WTC11 (cell line): ENCODE data around the gene TECRL. TPM values are rescaled to one million over a fixed set of nuclear protein-coding genes. Genes with fewer than 3 reads are reported as not detected.

Experiments
- ATAC-seq: fragments of 200-7000 bp; cut with Tn5 transposase; 2 replicates; pipeline ENCODE4 v1.10.0; 2021; ENCODE audit warnings: mild to moderate bottlenecking, moderate library complexity
- CTCF ChIA-PET: fragments of 300-600 bp; sonication (Branson Sonifier 250); formaldehyde crosslinking; loops from one replicate; lab custom pipeline; 2021; ENCODE audit warnings: antibody characterized with exemption; lab: Charles Lee
- POLR2A ChIA-PET: fragments of 350-600 bp; sonication (Branson Sonifier 250); formaldehyde crosslinking; loops from one replicate; lab custom pipeline; 2021; ENCODE audit warnings: antibody characterized with exemption; lab: Charles Lee
- DNase-seq: peaks from one replicate; pipeline ENCODE4 v3.0.0; 2021; ENCODE audit warnings: low spot score
- H3K27ac Mint-ChIP-seq: 2 replicates; pipeline ENCODE4 v1.8.0; 2021; ENCODE audit warnings: mixed read lengths
- H3K27me3 Mint-ChIP-seq: 2 replicates; pipeline ENCODE4 v1.8.0; 2021; ENCODE audit warnings: low read depth, mild to moderate bottlenecking, moderate library complexity, mixed read lengths
- H3K36me3 Mint-ChIP-seq: 2 replicates; pipeline ENCODE4 v1.8.0; 2021; ENCODE audit warnings: mixed read lengths
- H3K4me1 Mint-ChIP-seq: 2 replicates; pipeline ENCODE4 v1.8.0; 2022; ENCODE audit warnings: mixed read lengths
- H3K4me3 Mint-ChIP-seq: 2 replicates; pipeline ENCODE4 v1.8.0; 2021; ENCODE audit warnings: mild to moderate bottlenecking, moderate library complexity, mixed read lengths
- H3K9me3 Mint-ChIP-seq: 2 replicates; pipeline ENCODE4 v1.8.0; 2021; ENCODE audit warnings: mixed read lengths
- AFF4 ChIP-seq: sonication (generic); formaldehyde crosslinking; IDR thresholded peaks from 2 replicates; pipeline ENCODE4 v1.8.1; 2023; ENCODE audit warnings: mild to moderate bottlenecking, missing genetic modification reagents, borderline replicate concordance
- CDX4 ChIP-seq: fragments of 250-450 bp; sonication (Bioruptor Pico); IDR thresholded peaks from 2 replicates; pipeline ENCODE4 v1.9.0; 2021; ENCODE audit warnings: moderate library complexity, mild to moderate bottlenecking, inconsistent platforms, borderline replicate concordance
- ETV6 ChIP-seq: sonication (generic); formaldehyde crosslinking; IDR thresholded peaks from 2 replicates; pipeline ENCODE4 v1.8.1; 2022; ENCODE audit warnings: mild to moderate bottlenecking, missing genetic modification reagents
- FOXP1 ChIP-seq: sonication (generic); formaldehyde crosslinking; IDR thresholded peaks from 2 replicates; pipeline ENCODE4 v1.8.0; 2022; ENCODE audit warnings: missing genetic modification reagents, mild to moderate bottlenecking, moderate library complexity, borderline replicate concordance
- HMGA2 ChIP-seq: fragments of 250-450 bp; sonication (Bioruptor Pico); IDR thresholded peaks from 2 replicates; pipeline ENCODE4 v1.4.0; 2021; ENCODE audit warnings: mild to moderate bottlenecking, moderate library complexity
- TP53 ChIP-seq: sonication (generic); formaldehyde crosslinking; IDR thresholded peaks from 2 replicates; pipeline ENCODE4 v1.8.1; 2023; ENCODE audit warnings: mild to moderate bottlenecking, missing genetic modification reagents
- USF2 ChIP-seq: sonication (generic); formaldehyde crosslinking; IDR thresholded peaks from 2 replicates; pipeline ENCODE4 v1.8.1; 2023; ENCODE audit warnings: mild to moderate bottlenecking, missing genetic modification reagents, moderate library complexity
- ZNF121 ChIP-seq: sonication (generic); formaldehyde crosslinking; IDR thresholded peaks from 2 replicates; pipeline ENCODE4 v1.8.0; 2023; ENCODE audit warnings: missing genetic modification reagents
- ZNF219 ChIP-seq: sonication (generic); formaldehyde crosslinking; IDR thresholded peaks from 2 replicates; pipeline ENCODE4 v1.8.0; 2023; ENCODE audit warnings: missing genetic modification reagents, mild to moderate bottlenecking, borderline replicate concordance
- ZNF232 ChIP-seq: sonication (generic); formaldehyde crosslinking; IDR thresholded peaks from 2 replicates; pipeline ENCODE4 v1.8.0; 2022; ENCODE audit warnings: mild to moderate bottlenecking, missing genetic modification reagents
- ZNF317 ChIP-seq: sonication (generic); formaldehyde crosslinking; IDR thresholded peaks from 2 replicates; pipeline ENCODE4 v1.8.1; 2023; ENCODE audit warnings: low read depth, mild to moderate bottlenecking, moderate library complexity, missing genetic modification reagents, borderline replicate concordance
- ZNF416 ChIP-seq: fragments of 250-450 bp; sonication (Bioruptor Pico); IDR thresholded peaks from 2 replicates; pipeline ENCODE4 v1.9.0; 2021; ENCODE audit warnings: mild to moderate bottlenecking, inconsistent platforms
- total RNA-seq: library from RNA; stranded (reverse); gene quantifications from 3 replicates; pipeline ENCODE4 v1.2.3, GENCODE V29; 2021
- TF ChIP-seq, protein P1 (sequence below): sonication (generic); formaldehyde crosslinking; IDR thresholded peaks from 2 replicates; pipeline ENCODE4 v1.8.1; 2023; ENCODE audit warnings: mild to moderate bottlenecking, moderate library complexity, missing genetic modification reagents
- TF ChIP-seq, protein P2 (sequence below): sonication (generic); formaldehyde crosslinking; IDR thresholded peaks from 2 replicates; pipeline ENCODE4 v1.8.0; 2023; ENCODE audit warnings: missing genetic modification reagents, mild to moderate bottlenecking, borderline replicate concordance
- TF ChIP-seq, protein P3 (sequence below): sonication (generic); formaldehyde crosslinking; IDR thresholded peaks from 2 replicates; pipeline ENCODE4 v1.8.0; 2023; ENCODE audit warnings: missing genetic modification reagents
- TF ChIP-seq, protein P4 (sequence below): sonication (generic); formaldehyde crosslinking; IDR thresholded peaks from 2 replicates; pipeline ENCODE4 v1.8.1; 2022; ENCODE audit warnings: missing genetic modification reagents, borderline replicate concordance

Gene TECRL
- total RNA-seq, 1 experiment from 2014 or later, result not detected

- ATAC-seq (no peak), DNase-seq (no peak)
- POLR2A ChIA-PET, result no interaction called here
- no peak overlapping the region for H3K4me3 Mint-ChIP-seq
- no peaks in the 10 kb centered on the region for H3K4me1 Mint-ChIP-seq
- H3K27ac Mint-ChIP-seq, result no peak overlapping the region
- CTCF ChIA-PET, result no interaction called here
- H3K9me3 Mint-ChIP-seq, result peaks cover 10% of the 10 kb centered on the region
- no peaks in the 10 kb centered on the region for H3K36me3 Mint-ChIP-seq
- TF ChIP-seq, protein P1, sequence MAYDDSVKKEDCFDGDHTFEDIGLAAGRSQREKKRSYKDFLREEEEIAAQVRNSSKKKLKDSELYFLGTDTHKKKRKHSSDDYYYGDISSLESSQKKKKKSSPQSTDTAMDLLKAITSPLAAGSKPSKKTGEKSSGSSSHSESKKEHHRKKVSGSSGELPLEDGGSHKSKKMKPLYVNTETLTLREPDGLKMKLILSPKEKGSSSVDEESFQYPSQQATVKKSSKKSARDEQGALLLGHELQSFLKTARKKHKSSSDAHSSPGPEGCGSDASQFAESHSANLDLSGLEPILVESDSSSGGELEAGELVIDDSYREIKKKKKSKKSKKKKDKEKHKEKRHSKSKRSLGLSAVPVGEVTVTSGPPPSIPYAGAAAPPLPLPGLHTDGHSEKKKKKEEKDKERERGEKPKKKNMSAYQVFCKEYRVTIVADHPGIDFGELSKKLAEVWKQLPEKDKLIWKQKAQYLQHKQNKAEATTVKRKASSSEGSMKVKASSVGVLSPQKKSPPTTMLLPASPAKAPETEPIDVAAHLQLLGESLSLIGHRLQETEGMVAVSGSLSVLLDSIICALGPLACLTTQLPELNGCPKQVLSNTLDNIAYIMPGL (CRISPR knock-in tag), result no peak
- TF ChIP-seq ETV6 (CRISPR knock-in tag) (no peak), HMGA2 (no peak), ZNF121 (CRISPR knock-in tag) (no peak), CDX4 (no peak)
- TF ChIP-seq, protein P2, sequence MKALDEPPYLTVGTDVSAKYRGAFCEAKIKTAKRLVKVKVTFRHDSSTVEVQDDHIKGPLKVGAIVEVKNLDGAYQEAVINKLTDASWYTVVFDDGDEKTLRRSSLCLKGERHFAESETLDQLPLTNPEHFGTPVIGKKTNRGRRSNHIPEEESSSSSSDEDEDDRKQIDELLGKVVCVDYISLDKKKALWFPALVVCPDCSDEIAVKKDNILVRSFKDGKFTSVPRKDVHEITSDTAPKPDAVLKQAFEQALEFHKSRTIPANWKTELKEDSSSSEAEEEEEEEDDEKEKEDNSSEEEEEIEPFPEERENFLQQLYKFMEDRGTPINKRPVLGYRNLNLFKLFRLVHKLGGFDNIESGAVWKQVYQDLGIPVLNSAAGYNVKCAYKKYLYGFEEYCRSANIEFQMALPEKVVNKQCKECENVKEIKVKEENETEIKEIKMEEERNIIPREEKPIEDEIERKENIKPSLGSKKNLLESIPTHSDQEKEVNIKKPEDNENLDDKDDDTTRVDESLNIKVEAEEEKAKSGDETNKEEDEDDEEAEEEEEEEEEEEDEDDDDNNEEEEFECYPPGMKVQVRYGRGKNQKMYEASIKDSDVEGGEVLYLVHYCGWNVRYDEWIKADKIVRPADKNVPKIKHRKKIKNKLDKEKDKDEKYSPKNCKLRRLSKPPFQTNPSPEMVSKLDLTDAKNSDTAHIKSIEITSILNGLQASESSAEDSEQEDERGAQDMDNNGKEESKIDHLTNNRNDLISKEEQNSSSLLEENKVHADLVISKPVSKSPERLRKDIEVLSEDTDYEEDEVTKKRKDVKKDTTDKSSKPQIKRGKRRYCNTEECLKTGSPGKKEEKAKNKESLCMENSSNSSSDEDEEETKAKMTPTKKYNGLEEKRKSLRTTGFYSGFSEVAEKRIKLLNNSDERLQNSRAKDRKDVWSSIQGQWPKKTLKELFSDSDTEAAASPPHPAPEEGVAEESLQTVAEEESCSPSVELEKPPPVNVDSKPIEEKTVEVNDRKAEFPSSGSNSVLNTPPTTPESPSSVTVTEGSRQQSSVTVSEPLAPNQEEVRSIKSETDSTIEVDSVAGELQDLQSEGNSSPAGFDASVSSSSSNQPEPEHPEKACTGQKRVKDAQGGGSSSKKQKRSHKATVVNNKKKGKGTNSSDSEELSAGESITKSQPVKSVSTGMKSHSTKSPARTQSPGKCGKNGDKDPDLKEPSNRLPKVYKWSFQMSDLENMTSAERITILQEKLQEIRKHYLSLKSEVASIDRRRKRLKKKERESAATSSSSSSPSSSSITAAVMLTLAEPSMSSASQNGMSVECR (CRISPR knock-in tag), result no peak
- no peaks in the 10 kb centered on the region for H3K27me3 Mint-ChIP-seq
Observed at GRCh38 chr4:64330143-64330542, 79.1 kb downstream of the TECRL start.

GRCh38 chr4:64327237-64327636, 82.0 kb downstream of the TECRL start:
- no peak overlapping the region for H3K4me3 Mint-ChIP-seq
- no peak for ATAC-seq
- H3K9me3 Mint-ChIP-seq, result peaks cover 6% of the 10 kb centered on the region
- TF ChIP-seq FOXP1 (CRISPR knock-in tag) (no peak), ZNF232 (CRISPR knock-in tag) (no peak), TP53 (CRISPR knock-in tag) (no peak), ZNF416 (CRISPR knock-in tag) (no peak), HMGA2 (no peak), ZNF317 (CRISPR knock-in tag) (no peak)
- TF ChIP-seq, protein P3, sequence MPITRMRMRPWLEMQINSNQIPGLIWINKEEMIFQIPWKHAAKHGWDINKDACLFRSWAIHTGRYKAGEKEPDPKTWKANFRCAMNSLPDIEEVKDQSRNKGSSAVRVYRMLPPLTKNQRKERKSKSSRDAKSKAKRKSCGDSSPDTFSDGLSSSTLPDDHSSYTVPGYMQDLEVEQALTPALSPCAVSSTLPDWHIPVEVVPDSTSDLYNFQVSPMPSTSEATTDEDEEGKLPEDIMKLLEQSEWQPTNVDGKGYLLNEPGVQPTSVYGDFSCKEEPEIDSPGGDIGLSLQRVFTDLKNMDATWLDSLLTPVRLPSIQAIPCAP, result no peak
- no peaks in the 10 kb centered on the region; the same call in 1 of the 2 replicates for H3K36me3 Mint-ChIP-seq
- CTCF ChIA-PET, result no interaction called here
- POLR2A ChIA-PET, result no interaction called here
- DNase-seq, result no peak
- no peaks in the 10 kb centered on the region for H3K27me3 Mint-ChIP-seq
- H3K27ac Mint-ChIP-seq, result peak overlapping the region; percentile 36; the same call in 1 of the 2 replicates
- H3K4me1 Mint-ChIP-seq, result no peaks in the 10 kb centered on the region

DNA sequence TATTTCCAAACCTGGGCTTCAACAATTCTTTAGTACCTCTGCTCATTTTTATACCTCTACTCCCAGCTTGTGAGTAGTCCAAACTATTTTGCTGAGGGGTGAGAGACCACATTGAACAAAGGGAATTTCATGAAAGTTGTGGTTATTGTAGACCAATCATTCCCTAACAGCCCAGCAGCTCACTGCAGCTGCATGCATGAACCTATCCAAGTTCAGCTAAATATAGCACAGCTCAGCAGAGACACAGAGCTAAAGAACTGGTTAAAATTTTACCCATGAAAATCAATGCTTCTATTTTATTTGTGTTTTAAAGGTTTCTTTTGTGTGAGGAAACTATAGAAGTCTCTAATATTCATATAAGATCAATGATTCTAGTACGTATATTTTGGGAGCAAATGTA, 82.7 kb downstream of the TECRL start:
- DNase-seq (no peak), ATAC-seq (no peak)
- Mint-ChIP-seq H3K9me3 (peaks cover 6% of the 10 kb centered on the region), H3K4me1 (no peaks in the 10 kb centered on the region), H3K4me3 (no peak overlapping the region), H3K27ac (no peak overlapping the region), H3K27me3 (no peaks in the 10 kb centered on the region), H3K36me3 (no peaks in the 10 kb centered on the region; the same call in 1 of the 2 replicates)
- ChIA-PET CTCF (no interaction called here), POLR2A (no interaction called here)
- TF ChIP-seq ZNF219 (CRISPR knock-in tag) (no peak), USF2 (CRISPR knock-in tag) (no peak), AFF4 (CRISPR knock-in tag) (no peak)
- TF ChIP-seq, protein P4, sequence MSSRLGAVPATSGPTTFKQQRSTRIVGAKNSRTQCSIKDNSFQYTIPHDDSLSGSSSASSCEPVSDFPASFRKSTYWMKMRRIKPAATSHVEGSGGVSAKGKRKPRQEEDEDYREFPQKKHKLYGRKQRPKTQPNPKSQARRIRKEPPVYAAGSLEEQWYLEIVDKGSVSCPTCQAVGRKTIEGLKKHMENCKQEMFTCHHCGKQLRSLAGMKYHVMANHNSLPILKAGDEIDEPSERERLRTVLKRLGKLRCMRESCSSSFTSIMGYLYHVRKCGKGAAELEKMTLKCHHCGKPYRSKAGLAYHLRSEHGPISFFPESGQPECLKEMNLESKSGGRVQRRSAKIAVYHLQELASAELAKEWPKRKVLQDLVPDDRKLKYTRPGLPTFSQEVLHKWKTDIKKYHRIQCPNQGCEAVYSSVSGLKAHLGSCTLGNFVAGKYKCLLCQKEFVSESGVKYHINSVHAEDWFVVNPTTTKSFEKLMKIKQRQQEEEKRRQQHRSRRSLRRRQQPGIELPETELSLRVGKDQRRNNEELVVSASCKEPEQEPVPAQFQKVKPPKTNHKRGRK (CRISPR knock-in tag), result no peak
